Esophagus squamous epithelium (tissue), 4 donors: ENCODE results near the gene HYAL3.

ENCODE experiments used
- POLR2A ChIP-seq, 4 donors: fragments of 450-650 bp; IDR thresholded peaks; one replicate each; pipeline ENCODE4 v1.6.1; 2017; ENCODE audit warnings: antibody characterized with exemption in 4 of 4, mild to moderate bottlenecking in 4 of 4, moderate library complexity in 3 of 4
- TF ChIP-seq, protein P1 (sequence below), 6 experiments: fragments of 450-650 bp in 4 of 6; fragments of 200-600 bp in 2 of 6; sonication (generic) in 2 of 6; IDR thresholded peaks; one replicate each; pipeline ENCODE4 v1.5.1; 2016 to 2019; ENCODE audit warnings: antibody characterized with exemption in 6 of 6, mild to moderate bottlenecking in 4 of 6, moderate library complexity in 4 of 6

DNA sequence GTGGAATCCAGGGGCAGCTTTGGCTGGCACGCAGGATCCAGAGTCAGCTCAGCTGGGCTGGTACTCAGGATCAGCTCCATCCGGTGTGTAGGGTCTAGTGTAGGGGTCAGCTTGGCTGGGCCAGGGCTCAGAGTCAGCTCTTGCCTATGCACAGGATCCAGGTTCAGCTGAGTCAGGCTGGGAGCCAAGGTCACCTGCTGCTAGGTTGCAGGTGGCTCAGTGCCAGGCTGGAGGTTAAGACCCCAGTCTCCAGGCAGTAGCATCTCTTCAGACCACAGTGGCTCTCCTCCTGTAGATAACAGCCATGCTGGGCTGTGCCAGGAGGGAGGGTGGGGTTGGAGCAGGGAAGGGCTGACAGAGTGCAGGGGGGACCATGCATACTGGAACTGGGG lies 1.8 kb downstream of the HYAL3 start:
- TF ChIP-seq, protein P1, sequence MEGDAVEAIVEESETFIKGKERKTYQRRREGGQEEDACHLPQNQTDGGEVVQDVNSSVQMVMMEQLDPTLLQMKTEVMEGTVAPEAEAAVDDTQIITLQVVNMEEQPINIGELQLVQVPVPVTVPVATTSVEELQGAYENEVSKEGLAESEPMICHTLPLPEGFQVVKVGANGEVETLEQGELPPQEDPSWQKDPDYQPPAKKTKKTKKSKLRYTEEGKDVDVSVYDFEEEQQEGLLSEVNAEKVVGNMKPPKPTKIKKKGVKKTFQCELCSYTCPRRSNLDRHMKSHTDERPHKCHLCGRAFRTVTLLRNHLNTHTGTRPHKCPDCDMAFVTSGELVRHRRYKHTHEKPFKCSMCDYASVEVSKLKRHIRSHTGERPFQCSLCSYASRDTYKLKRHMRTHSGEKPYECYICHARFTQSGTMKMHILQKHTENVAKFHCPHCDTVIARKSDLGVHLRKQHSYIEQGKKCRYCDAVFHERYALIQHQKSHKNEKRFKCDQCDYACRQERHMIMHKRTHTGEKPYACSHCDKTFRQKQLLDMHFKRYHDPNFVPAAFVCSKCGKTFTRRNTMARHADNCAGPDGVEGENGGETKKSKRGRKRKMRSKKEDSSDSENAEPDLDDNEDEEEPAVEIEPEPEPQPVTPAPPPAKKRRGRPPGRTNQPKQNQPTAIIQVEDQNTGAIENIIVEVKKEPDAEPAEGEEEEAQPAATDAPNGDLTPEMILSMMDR (IDR thresholded peaks at IDR 0.05), result no peak
- no peak for TF ChIP-seq POLR2A (IDR thresholded peaks at IDR 0.05)
